ENCODE results near the gene OSBP.
"Not testable (repeated sequence)": the region's sequence is repeated elsewhere in the genome, so short reads cannot be mapped to it uniquely, and the experiment has no call there.

The OSBP gene

GRCh38 chr11:59545179-59546020 lies 70.2 kb downstream of the OSBP start:
- no peak overlapping the region for H3K27ac ChIP-seq (replicated peaks)
- no peaks in the 10 kb centered on the region for H3K27me3 ChIP-seq (ENCODE audit: insufficient read depth, poor library complexity, severe bottlenecking)

GRCh38 chr11:59544869-59545178 lies 70.8 kb downstream of the OSBP start:
- Histone ChIP-seq H3K27me3 (ENCODE audit: insufficient read depth, poor library complexity, severe bottlenecking) (no peaks in the 10 kb centered on the region), H3K4me3 (replicated peaks; ENCODE audit: insufficient read depth, low read length) (no peak overlapping the region), H3K27ac (replicated peaks) (no peak overlapping the region)
- no peak for DNase-seq (ENCODE audit: low read depth in 1 of 2, low spot score in 1 of 2)
- TF ChIP-seq, protein P1, sequence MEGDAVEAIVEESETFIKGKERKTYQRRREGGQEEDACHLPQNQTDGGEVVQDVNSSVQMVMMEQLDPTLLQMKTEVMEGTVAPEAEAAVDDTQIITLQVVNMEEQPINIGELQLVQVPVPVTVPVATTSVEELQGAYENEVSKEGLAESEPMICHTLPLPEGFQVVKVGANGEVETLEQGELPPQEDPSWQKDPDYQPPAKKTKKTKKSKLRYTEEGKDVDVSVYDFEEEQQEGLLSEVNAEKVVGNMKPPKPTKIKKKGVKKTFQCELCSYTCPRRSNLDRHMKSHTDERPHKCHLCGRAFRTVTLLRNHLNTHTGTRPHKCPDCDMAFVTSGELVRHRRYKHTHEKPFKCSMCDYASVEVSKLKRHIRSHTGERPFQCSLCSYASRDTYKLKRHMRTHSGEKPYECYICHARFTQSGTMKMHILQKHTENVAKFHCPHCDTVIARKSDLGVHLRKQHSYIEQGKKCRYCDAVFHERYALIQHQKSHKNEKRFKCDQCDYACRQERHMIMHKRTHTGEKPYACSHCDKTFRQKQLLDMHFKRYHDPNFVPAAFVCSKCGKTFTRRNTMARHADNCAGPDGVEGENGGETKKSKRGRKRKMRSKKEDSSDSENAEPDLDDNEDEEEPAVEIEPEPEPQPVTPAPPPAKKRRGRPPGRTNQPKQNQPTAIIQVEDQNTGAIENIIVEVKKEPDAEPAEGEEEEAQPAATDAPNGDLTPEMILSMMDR (IDR thresholded peaks at IDR 0.05; ENCODE audit: insufficient read depth, low read length), result no peak
- TF ChIP-seq, protein P2, sequence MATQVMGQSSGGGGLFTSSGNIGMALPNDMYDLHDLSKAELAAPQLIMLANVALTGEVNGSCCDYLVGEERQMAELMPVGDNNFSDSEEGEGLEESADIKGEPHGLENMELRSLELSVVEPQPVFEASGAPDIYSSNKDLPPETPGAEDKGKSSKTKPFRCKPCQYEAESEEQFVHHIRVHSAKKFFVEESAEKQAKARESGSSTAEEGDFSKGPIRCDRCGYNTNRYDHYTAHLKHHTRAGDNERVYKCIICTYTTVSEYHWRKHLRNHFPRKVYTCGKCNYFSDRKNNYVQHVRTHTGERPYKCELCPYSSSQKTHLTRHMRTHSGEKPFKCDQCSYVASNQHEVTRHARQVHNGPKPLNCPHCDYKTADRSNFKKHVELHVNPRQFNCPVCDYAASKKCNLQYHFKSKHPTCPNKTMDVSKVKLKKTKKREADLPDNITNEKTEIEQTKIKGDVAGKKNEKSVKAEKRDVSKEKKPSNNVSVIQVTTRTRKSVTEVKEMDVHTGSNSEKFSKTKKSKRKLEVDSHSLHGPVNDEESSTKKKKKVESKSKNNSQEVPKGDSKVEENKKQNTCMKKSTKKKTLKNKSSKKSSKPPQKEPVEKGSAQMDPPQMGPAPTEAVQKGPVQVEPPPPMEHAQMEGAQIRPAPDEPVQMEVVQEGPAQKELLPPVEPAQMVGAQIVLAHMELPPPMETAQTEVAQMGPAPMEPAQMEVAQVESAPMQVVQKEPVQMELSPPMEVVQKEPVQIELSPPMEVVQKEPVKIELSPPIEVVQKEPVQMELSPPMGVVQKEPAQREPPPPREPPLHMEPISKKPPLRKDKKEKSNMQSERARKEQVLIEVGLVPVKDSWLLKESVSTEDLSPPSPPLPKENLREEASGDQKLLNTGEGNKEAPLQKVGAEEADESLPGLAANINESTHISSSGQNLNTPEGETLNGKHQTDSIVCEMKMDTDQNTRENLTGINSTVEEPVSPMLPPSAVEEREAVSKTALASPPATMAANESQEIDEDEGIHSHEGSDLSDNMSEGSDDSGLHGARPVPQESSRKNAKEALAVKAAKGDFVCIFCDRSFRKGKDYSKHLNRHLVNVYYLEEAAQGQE (IDR thresholded peaks at IDR 0.05; ENCODE audit: insufficient replicate concordance, low read depth), result no peak
- TF ChIP-seq SPI1 (IDR thresholded peaks at IDR 0.05; ENCODE audit: borderline replicate concordance, low read depth) (no peak), GABPA (IDR thresholded peaks at IDR 0.05; ENCODE audit: low read depth) (no peak), POLR2AphosphoS5 (IDR thresholded peaks at IDR 0.05; ENCODE audit: low read depth) (no peak)

More at GRCh38 chr11:59545179-59546020, 70.2 kb downstream of the OSBP start:
- no peak for DNase-seq (ENCODE audit: low read depth in 1 of 2, low spot score in 1 of 2)
- no peak overlapping the region for H3K4me3 ChIP-seq (replicated peaks; ENCODE audit: insufficient read depth, low read length)
- TF ChIP-seq POLR2AphosphoS5 (IDR thresholded peaks at IDR 0.05; ENCODE audit: low read depth) (no peak), GABPA (IDR thresholded peaks at IDR 0.05; ENCODE audit: low read depth) (no peak), SPI1 (IDR thresholded peaks at IDR 0.05; ENCODE audit: borderline replicate concordance, low read depth) (no peak)
- TF ChIP-seq, protein P1 (IDR thresholded peaks at IDR 0.05; ENCODE audit: insufficient read depth, low read length), result no peak
- TF ChIP-seq, protein P2 (IDR thresholded peaks at IDR 0.05; ENCODE audit: insufficient replicate concordance, low read depth), result no peak

GRCh38 chr11:59543713-59544112 lies 71.9 kb downstream of the OSBP start:
- not testable (repeated sequence) for DNase-seq (ENCODE audit: low read depth in 1 of 2, low spot score in 1 of 2); H3K27me3 ChIP-seq (ENCODE audit: insufficient read depth, poor library complexity, severe bottlenecking); H3K4me3 ChIP-seq (replicated peaks; ENCODE audit: insufficient read depth, low read length); H3K27ac ChIP-seq (replicated peaks)

DNA sequence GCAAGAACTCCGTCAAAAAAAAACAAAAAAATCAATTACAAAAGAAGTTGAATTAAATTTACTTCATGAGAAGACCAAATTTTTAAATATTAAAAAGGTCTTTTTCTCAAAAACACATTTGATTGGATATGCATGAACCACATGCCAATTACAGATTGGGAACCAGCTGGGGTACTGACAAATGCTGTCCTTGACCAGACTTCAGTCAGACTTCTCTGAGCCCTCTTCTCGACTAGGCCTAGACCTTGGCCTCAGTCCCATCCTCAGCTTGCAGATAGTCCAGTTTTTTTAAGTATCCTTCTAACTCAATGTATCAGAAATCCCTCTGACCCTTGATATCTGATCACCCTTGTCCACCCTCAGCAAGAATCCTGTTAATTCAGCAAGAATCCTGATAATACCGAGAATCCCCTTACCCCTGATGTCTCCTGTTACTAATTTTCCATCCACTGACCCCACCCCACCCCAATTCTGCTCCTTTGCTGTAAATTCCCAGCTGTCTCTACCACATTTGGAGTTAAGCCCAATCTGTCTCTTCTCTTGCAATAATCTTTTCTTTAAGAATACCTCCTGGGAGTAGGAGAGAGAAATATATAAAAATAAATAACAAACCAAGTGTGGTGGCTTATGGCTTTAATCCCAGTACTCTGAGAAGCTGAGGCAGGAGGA lies 73.3 kb downstream of the OSBP start:
- TF ChIP-seq, protein P2 (IDR thresholded peaks at IDR 0.05; ENCODE audit: insufficient replicate concordance, low read depth), result no peak
- no peak for TF ChIP-seq SPI1 (IDR thresholded peaks at IDR 0.05; ENCODE audit: borderline replicate concordance, low read depth)
- no peak for TF ChIP-seq GABPA (IDR thresholded peaks at IDR 0.05; ENCODE audit: low read depth)
- TF ChIP-seq, protein P1 (IDR thresholded peaks at IDR 0.05; ENCODE audit: insufficient read depth, low read length), result no peak
- TF ChIP-seq POLR2AphosphoS5 (IDR thresholded peaks at IDR 0.05; ENCODE audit: low read depth), result no peak
- Histone ChIP-seq H3K27ac (replicated peaks) (no peak overlapping the region), H3K27me3 (ENCODE audit: insufficient read depth, poor library complexity, severe bottlenecking) (no peaks in the 10 kb centered on the region), H3K4me3 (replicated peaks; ENCODE audit: insufficient read depth, low read length) (no peak overlapping the region)
- no peak for DNase-seq (ENCODE audit: low read depth in 1 of 2, low spot score in 1 of 2)
